Right lung (tissue), 5 donors: ENCODE measurements around the gene IL22RA2. TPM values are rescaled to one million over a fixed set of nuclear protein-coding genes. Genes with fewer than 3 reads are reported as not detected.

Experiments used
- DNase-seq, 2 donors: peaks; one replicate each; pipeline ENCODE4 v3.0.0-alpha.2; 2013
- polyA plus RNA-seq, 5 donors: library from polyadenylated mRNA; unstranded; fragments of 120-200 nt; gene quantifications; one replicate each; pipeline versions ENCODE4 v1.2.1 to v1.2.3, GENCODE V29; 2013; ENCODE audit warnings: inconsistent platforms in 1 of 5, low replicate concordance in 1 of 5; ENCODE audit not compliant: insufficient read length in 5 of 5, insufficient read depth in 1 of 5

IL22RA2 gene
- polyA plus RNA-seq, 5 donors, result not detected

GRCh38 chr6:137097057-137097456 lies 76.4 kb downstream of the IL22RA2 start:
- no peak for DNase-seq

- DNase-seq, result no peak
These were observed 77.7 kb downstream of the IL22RA2 start for GRCh38 chr6:137095651-137096238.

GRCh38 chr6:137095093-137095492 lies 78.4 kb downstream of the IL22RA2 start:
- DNase-seq, result no peak

- peak; percentile 36 to 62 for DNase-seq
These were observed 78.9 kb downstream of the IL22RA2 start for GRCh38 chr6:137094411-137095008.

Other genes with a start within 250 kb of the IL22RA2 start
- gene IL20RA, start 128.7 kb downstream of the IL22RA2 start, polyA plus RNA-seq, result 1 to 10 TPM; 2.1 to 3.3 (median 2.7) TPM
- gene IFNGR1, start 45.7 kb upstream of the IL22RA2 start, polyA plus RNA-seq, result 10 to 100 TPM; 61.5 to 93.2 (median 79.6) TPM